ENCODE results near the gene PLCB2. TPM values are rescaled to one million over a fixed set of nuclear protein-coding genes. Genes with fewer than 3 reads are reported as not detected.

PLCB2 gene
- polyA plus RNA-seq, 1 donor (not counting 4 experiments of a cell fraction or from before 2014, with no cell fraction given) = 0.73 TPM

- H3K9ac ChIP-seq (ENCODE audit: control insufficient read depth, extremely low read depth, insufficient read depth, low read length) = no peak overlapping the region
- TF ChIP-seq CTCF (optimal IDR thresholded peaks at IDR 0.05 in 1 of 3, IDR thresholded peaks at IDR 0.05 in 1 of 3, conservative IDR thresholded peaks at IDR 0.05 in 1 of 3; ENCODE audit: extremely low read depth in 1 of 3, insufficient read depth in 2 of 3, low read length in 3 of 3) (no peak), EZH2 (IDR thresholded peaks at IDR 0.05; ENCODE audit: low read length) (no peak)
- H4K20me1 ChIP-seq (ENCODE audit: control insufficient read depth, extremely low read depth, insufficient read depth, low read length) = peaks cover 4% of the 10 kb centered on the region
- DNase-seq (ENCODE audit: low read depth, low spot score) (no peak), FAIRE-seq (no peak)
- no peak overlapping the region for H3K4me2 ChIP-seq (ENCODE audit: control insufficient read depth, extremely low read depth, insufficient read depth, low read depth, low read length)
- H3K4me3 ChIP-seq (ENCODE audit: control insufficient read depth in 2 of 3, extremely low read depth in 1 of 3, insufficient read depth in 2 of 3, low read depth in 1 of 3, low read length in 3 of 3) = no peak overlapping the region
- H3K27ac ChIP-seq (ENCODE audit: control insufficient read depth, insufficient read depth, low read length) = no peak overlapping the region
- no peaks in the 10 kb centered on the region for H3K9me3 ChIP-seq (ENCODE audit: control insufficient read depth, low read depth, low read length)
- dilution Hi-C loops (cut with MboI; ENCODE audit: extremely low pct_ligation_motif_present, low sequenced_read_pairs) = no loop called here
- H3K9me1 ChIP-seq (ENCODE audit: control insufficient read depth, extremely low read depth, insufficient read depth, low read length) = peaks cover 4% of the 10 kb centered on the region
- peaks cover 6 to 9% of the 10 kb centered on the region in 2 experiments for H3K36me3 ChIP-seq (ENCODE audit: control insufficient read depth in 2 of 2, extremely low read depth in 1 of 2, insufficient read depth in 2 of 2, low read length in 2 of 2)
- peaks cover 6% of the 10 kb centered on the region for H3K79me2 ChIP-seq (ENCODE audit: control insufficient read depth, insufficient read depth, low read length)
- H2AFZ ChIP-seq (ENCODE audit: control insufficient read depth, low read length) = no peak overlapping the region
- H3K4me1 ChIP-seq (ENCODE audit: control insufficient read depth, extremely low read depth, insufficient read depth, low read length) = peaks cover 71% of the 10 kb centered on the region
- no peaks in the 10 kb centered on the region for H3K27me3 ChIP-seq (ENCODE audit: control insufficient read depth, extremely low read depth, insufficient read depth, low read length)
Measured at GRCh38 chr15:40248006-40248783, 59.5 kb downstream of the PLCB2 start.

GRCh38 chr15:40247406-40247971, 60.2 kb downstream of the PLCB2 start:
- FAIRE-seq = no peak
- H3K9me3 ChIP-seq (ENCODE audit: control insufficient read depth, low read depth, low read length) = no peaks in the 10 kb centered on the region
- no peak overlapping the region for H2AFZ ChIP-seq (ENCODE audit: control insufficient read depth, low read length)
- H3K27me3 ChIP-seq (ENCODE audit: control insufficient read depth, extremely low read depth, insufficient read depth, low read length) = no peaks in the 10 kb centered on the region
- no peak for DNase-seq (ENCODE audit: low read depth, low spot score)
- peaks cover 6% of the 10 kb centered on the region for H3K79me2 ChIP-seq (ENCODE audit: control insufficient read depth, insufficient read depth, low read length)
- no peak overlapping the region for H3K4me2 ChIP-seq (ENCODE audit: control insufficient read depth, extremely low read depth, insufficient read depth, low read depth, low read length)
- TF ChIP-seq EZH2 (IDR thresholded peaks at IDR 0.05; ENCODE audit: low read length) = no peak
- H3K9me1 ChIP-seq (ENCODE audit: control insufficient read depth, extremely low read depth, insufficient read depth, low read length) = peaks cover 6% of the 10 kb centered on the region
- H3K36me3 ChIP-seq (ENCODE audit: control insufficient read depth in 2 of 2, extremely low read depth in 1 of 2, insufficient read depth in 2 of 2, low read length in 2 of 2) = peaks cover 5 to 9% of the 10 kb centered on the region in 2 experiments
- no peak overlapping the region for H3K27ac ChIP-seq (ENCODE audit: control insufficient read depth, insufficient read depth, low read length)
- peaks cover 4% of the 10 kb centered on the region for H4K20me1 ChIP-seq (ENCODE audit: control insufficient read depth, extremely low read depth, insufficient read depth, low read length)
- H3K4me1 ChIP-seq (ENCODE audit: control insufficient read depth, extremely low read depth, insufficient read depth, low read length) = peaks cover 72% of the 10 kb centered on the region
- H3K4me3 ChIP-seq (ENCODE audit: control insufficient read depth in 2 of 3, extremely low read depth in 1 of 3, insufficient read depth in 2 of 3, low read depth in 1 of 3, low read length in 3 of 3) = no peak overlapping the region
- H3K9ac ChIP-seq (ENCODE audit: control insufficient read depth, extremely low read depth, insufficient read depth, low read length) = no peak overlapping the region
- dilution Hi-C loops (cut with MboI; ENCODE audit: extremely low pct_ligation_motif_present, low sequenced_read_pairs) = no loop called here

All from keratinocyte (primary cell).